Measurements from ENCODE around the gene NPY5R.

NPY5R gene

GRCh38 chr4:163344147-163345125, 744 bp downstream of the NPY5R start:
- Histone ChIP-seq H3K36me3 (ENCODE audit: insufficient read depth, low read length) (no peaks in the 10 kb centered on the region), H3K4me2 (ENCODE audit: low read length) (peak overlapping the region; percentile 68), H3K4me3 (ENCODE audit: low read length) (peak overlapping the region; percentile 49), H3K9ac (ENCODE audit: low read depth, low read length) (no peak overlapping the region), H3K4me1 (ENCODE audit: control insufficient read depth, insufficient read depth, low read length) (peaks cover 9% of the 10 kb centered on the region), H3K27me3 (ENCODE audit: control insufficient read depth, insufficient read depth, low read length) (peaks cover 52% of the 10 kb centered on the region), H3K9me3 (replicated peaks; ENCODE audit: low read length) (no peaks in the 10 kb centered on the region)

GRCh38 chr4:163350672-163351071, 7.0 kb downstream of the NPY5R start:
- Histone ChIP-seq H3K27me3 (ENCODE audit: control insufficient read depth, insufficient read depth, low read length) (peaks cover 16% of the 10 kb centered on the region), H3K9ac (ENCODE audit: low read depth, low read length) (no peak overlapping the region), H3K9me3 (replicated peaks; ENCODE audit: low read length) (no peaks in the 10 kb centered on the region), H3K36me3 (ENCODE audit: insufficient read depth, low read length) (no peaks in the 10 kb centered on the region), H3K4me2 (ENCODE audit: low read length) (no peak overlapping the region), H3K4me3 (ENCODE audit: low read length) (no peak overlapping the region), H3K4me1 (ENCODE audit: control insufficient read depth, insufficient read depth, low read length) (no peaks in the 10 kb centered on the region)

GRCh38 chr4:163353054-163353453, 9.4 kb downstream of the NPY5R start:
- H3K4me2 ChIP-seq (ENCODE audit: low read length) = no peak overlapping the region
- no peaks in the 10 kb centered on the region for H3K36me3 ChIP-seq (ENCODE audit: insufficient read depth, low read length)
- no peaks in the 10 kb centered on the region for H3K4me1 ChIP-seq (ENCODE audit: control insufficient read depth, insufficient read depth, low read length)
- H3K27me3 ChIP-seq (ENCODE audit: control insufficient read depth, insufficient read depth, low read length) = no peaks in the 10 kb centered on the region
- no peak overlapping the region for H3K9ac ChIP-seq (ENCODE audit: low read depth, low read length)
- H3K9me3 ChIP-seq (replicated peaks; ENCODE audit: low read length) = no peaks in the 10 kb centered on the region
- H3K4me3 ChIP-seq (ENCODE audit: low read length) = no peak overlapping the region

GRCh38 chr4:163356104-163356503, 12.4 kb downstream of the NPY5R start:
- H3K4me1 ChIP-seq (ENCODE audit: control insufficient read depth, insufficient read depth, low read length) = no peaks in the 10 kb centered on the region
- H3K27me3 ChIP-seq (ENCODE audit: control insufficient read depth, insufficient read depth, low read length) = no peaks in the 10 kb centered on the region

GRCh38 chr4:163367651-163368050, 24.0 kb downstream of the NPY5R start:
- H3K9me3 ChIP-seq (replicated peaks; ENCODE audit: low read length) = no peaks in the 10 kb centered on the region
- H3K9ac ChIP-seq (ENCODE audit: low read depth, low read length) = no peak overlapping the region
- H3K4me3 ChIP-seq (ENCODE audit: low read length) = no peak overlapping the region
- no peaks in the 10 kb centered on the region for H3K36me3 ChIP-seq (ENCODE audit: insufficient read depth, low read length)
- H3K4me2 ChIP-seq (ENCODE audit: low read length) = no peak overlapping the region
- no peaks in the 10 kb centered on the region for H3K27me3 ChIP-seq (ENCODE audit: control insufficient read depth, insufficient read depth, low read length)
- no peaks in the 10 kb centered on the region for H3K4me1 ChIP-seq (ENCODE audit: control insufficient read depth, insufficient read depth, low read length)

More at GRCh38 chr4:163356104-163356503, 12.4 kb downstream of the NPY5R start:
- no peak overlapping the region for H3K4me3 ChIP-seq (ENCODE audit: low read length)
- no peaks in the 10 kb centered on the region for H3K9me3 ChIP-seq (replicated peaks; ENCODE audit: low read length)
- no peaks in the 10 kb centered on the region for H3K36me3 ChIP-seq (ENCODE audit: insufficient read depth, low read length)
- no peak overlapping the region for H3K4me2 ChIP-seq (ENCODE audit: low read length)
- H3K9ac ChIP-seq (ENCODE audit: low read depth, low read length) = no peak overlapping the region

GRCh38 chr4:163372029-163372428, 28.3 kb downstream of the NPY5R start:
- Histone ChIP-seq H3K27me3 (ENCODE audit: control insufficient read depth, insufficient read depth, low read length) (no peaks in the 10 kb centered on the region), H3K9me3 (replicated peaks; ENCODE audit: low read length) (no peaks in the 10 kb centered on the region), H3K4me1 (ENCODE audit: control insufficient read depth, insufficient read depth, low read length) (no peaks in the 10 kb centered on the region), H3K4me3 (ENCODE audit: low read length) (no peak overlapping the region), H3K36me3 (ENCODE audit: insufficient read depth, low read length) (no peaks in the 10 kb centered on the region), H3K9ac (ENCODE audit: low read depth, low read length) (no peak overlapping the region), H3K4me2 (ENCODE audit: low read length) (no peak overlapping the region)

GRCh38 chr4:163378661-163379060, 35.0 kb downstream of the NPY5R start:
- Histone ChIP-seq H3K4me3 (ENCODE audit: low read length) (no peak overlapping the region), H3K36me3 (ENCODE audit: insufficient read depth, low read length) (no peaks in the 10 kb centered on the region), H3K9me3 (replicated peaks; ENCODE audit: low read length) (no peaks in the 10 kb centered on the region), H3K4me2 (ENCODE audit: low read length) (no peak overlapping the region), H3K4me1 (ENCODE audit: control insufficient read depth, insufficient read depth, low read length) (no peaks in the 10 kb centered on the region), H3K27me3 (ENCODE audit: control insufficient read depth, insufficient read depth, low read length) (no peaks in the 10 kb centered on the region), H3K9ac (ENCODE audit: low read depth, low read length) (no peak overlapping the region)

GRCh38 chr4:163380703-163381102, 37.0 kb downstream of the NPY5R start:
- H3K9me3 ChIP-seq (replicated peaks; ENCODE audit: low read length) = no peaks in the 10 kb centered on the region
- H3K4me3 ChIP-seq (ENCODE audit: low read length) = no peak overlapping the region
- no peaks in the 10 kb centered on the region for H3K4me1 ChIP-seq (ENCODE audit: control insufficient read depth, insufficient read depth, low read length)
- H3K9ac ChIP-seq (ENCODE audit: low read depth, low read length) = no peak overlapping the region
- no peaks in the 10 kb centered on the region for H3K36me3 ChIP-seq (ENCODE audit: insufficient read depth, low read length)
- H3K27me3 ChIP-seq (ENCODE audit: control insufficient read depth, insufficient read depth, low read length) = no peaks in the 10 kb centered on the region
- no peak overlapping the region for H3K4me2 ChIP-seq (ENCODE audit: low read length)

GRCh38 chr4:163382178-163382869, 38.6 kb downstream of the NPY5R start:
- no peaks in the 10 kb centered on the region for H3K4me1 ChIP-seq (ENCODE audit: control insufficient read depth, insufficient read depth, low read length)
- no peaks in the 10 kb centered on the region for H3K27me3 ChIP-seq (ENCODE audit: control insufficient read depth, insufficient read depth, low read length)
- no peak overlapping the region for H3K9ac ChIP-seq (ENCODE audit: low read depth, low read length)
- H3K4me3 ChIP-seq (ENCODE audit: low read length) = no peak overlapping the region
- H3K4me2 ChIP-seq (ENCODE audit: low read length) = no peak overlapping the region
- H3K36me3 ChIP-seq (ENCODE audit: insufficient read depth, low read length) = no peaks in the 10 kb centered on the region
- no peaks in the 10 kb centered on the region for H3K9me3 ChIP-seq (replicated peaks; ENCODE audit: low read length)

- H3K4me3 ChIP-seq (ENCODE audit: low read length) = no peak overlapping the region
- no peaks in the 10 kb centered on the region for H3K27me3 ChIP-seq (ENCODE audit: control insufficient read depth, insufficient read depth, low read length)
- no peaks in the 10 kb centered on the region for H3K4me1 ChIP-seq (ENCODE audit: control insufficient read depth, insufficient read depth, low read length)
- H3K36me3 ChIP-seq (ENCODE audit: insufficient read depth, low read length) = no peaks in the 10 kb centered on the region
- H3K9ac ChIP-seq (ENCODE audit: low read depth, low read length) = no peak overlapping the region
- H3K4me2 ChIP-seq (ENCODE audit: low read length) = no peak overlapping the region
- H3K9me3 ChIP-seq (replicated peaks; ENCODE audit: low read length) = no peaks in the 10 kb centered on the region
Observed at GRCh38 chr4:163384434-163384833, 40.7 kb downstream of the NPY5R start.

GRCh38 chr4:163384926-163385325, 41.2 kb downstream of the NPY5R start:
- Histone ChIP-seq H3K27me3 (ENCODE audit: control insufficient read depth, insufficient read depth, low read length) (no peaks in the 10 kb centered on the region), H3K36me3 (ENCODE audit: insufficient read depth, low read length) (no peaks in the 10 kb centered on the region), H3K4me1 (ENCODE audit: control insufficient read depth, insufficient read depth, low read length) (no peaks in the 10 kb centered on the region), H3K9me3 (replicated peaks; ENCODE audit: low read length) (no peaks in the 10 kb centered on the region), H3K4me3 (ENCODE audit: low read length) (no peak overlapping the region), H3K4me2 (ENCODE audit: low read length) (no peak overlapping the region), H3K9ac (ENCODE audit: low read depth, low read length) (no peak overlapping the region)
